Measurements from ENCODE around the gene HOMER1.

DNA sequence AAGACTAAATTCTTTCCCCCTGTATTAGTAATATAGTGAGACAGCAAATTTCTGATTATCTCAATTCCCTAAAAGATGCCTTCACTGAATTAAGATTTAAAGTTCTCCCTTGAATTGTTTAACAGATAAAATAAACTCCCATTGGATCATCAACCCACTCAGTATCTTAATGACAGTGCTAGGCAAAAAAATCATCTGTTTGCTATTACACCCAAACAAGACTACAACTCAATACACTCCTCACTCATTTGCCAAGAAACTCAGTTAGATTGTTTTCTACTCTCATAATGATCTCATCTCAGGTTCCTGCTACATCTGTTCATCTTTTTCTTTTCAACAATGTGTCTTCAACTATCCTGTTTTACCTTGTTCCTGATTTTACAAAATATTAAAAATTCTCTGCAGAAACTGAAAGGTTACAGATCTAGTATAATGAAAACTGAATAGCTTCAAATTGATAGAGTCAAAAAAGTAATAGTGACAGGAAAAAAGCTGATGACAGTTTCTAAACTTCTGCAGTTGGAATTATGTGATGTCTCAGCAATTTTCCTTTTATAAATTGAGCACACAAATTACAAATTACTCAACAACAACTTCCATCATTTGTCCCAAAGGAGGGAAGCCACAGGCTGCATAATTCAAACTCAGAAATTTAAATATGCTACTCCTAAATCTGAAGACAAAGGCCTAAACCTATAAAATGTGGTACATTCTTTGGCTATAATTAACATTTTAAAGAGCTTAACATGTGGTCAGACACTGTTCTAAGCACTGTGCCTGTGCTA, 39.4 kb downstream of the HOMER1 start:
- no peak for TF ChIP-seq POLR2A (IDR thresholded peaks at IDR 0.05; ENCODE audit: low read depth, low read length)
- no peak for TF ChIP-seq TAF1 (IDR thresholded peaks at IDR 0.05; ENCODE audit: borderline replicate concordance, low read depth, low read length)
- no peak for TF ChIP-seq POLR2AphosphoS5 (IDR thresholded peaks at IDR 0.05; ENCODE audit: low read depth, low read length)
